Measurements from ENCODE around the gene DSN1.
A peak's percentile ranks its signal among the peaks of the same experiment; 100 is the strongest.

The DSN1 gene

GRCh38 chr20:36745927-36746659 lies 27.5 kb downstream of the DSN1 start, which contains the start of gene NDRG3:
Gene NDRG3, minus strand, starts transcription at chr20:36746090. Its CDS starts 24,355 bp downstream, at chr20:36721735.
- DNase-seq = peak; percentile 91

GRCh38 chr20:36745234-36745926 lies 28.2 kb downstream of the DSN1 start:
- DNase-seq = no peak

GRCh38 chr20:36744764-36745191 lies 28.8 kb downstream of the DSN1 start:
- DNase-seq = no peak

GRCh38 chr20:36744243-36744642 lies 29.3 kb downstream of the DSN1 start:
- DNase-seq = no peak

GRCh38 chr20:36742558-36742957 lies 31.0 kb downstream of the DSN1 start:
- DNase-seq = no peak

- no peak for DNase-seq
These were observed 32.5 kb downstream of the DSN1 start for GRCh38 chr20:36741072-36741471.

GRCh38 chr20:36737183-36737499 lies 36.4 kb downstream of the DSN1 start:
- no peak for DNase-seq

GRCh38 chr20:36736451-36737182 lies 36.9 kb downstream of the DSN1 start:
- no peak for DNase-seq

- no peak for DNase-seq
These were observed 41.1 kb downstream of the DSN1 start for GRCh38 chr20:36732456-36732855.

GRCh38 chr20:36728986-36729385 lies 44.6 kb downstream of the DSN1 start:
- DNase-seq = peak; percentile 19

- DNase-seq = no peak
These were observed 47.4 kb downstream of the DSN1 start for GRCh38 chr20:36726168-36726567.

- peak; percentile 11 for DNase-seq
These were observed 53.1 kb downstream of the DSN1 start for GRCh38 chr20:36720510-36720909.

GRCh38 chr20:36717657-36718056 lies 55.9 kb downstream of the DSN1 start:
- no peak for DNase-seq

- DNase-seq = no peak
These were observed 56.5 kb downstream of the DSN1 start for GRCh38 chr20:36717021-36717420.

- no peak for DNase-seq
These were observed 60.8 kb downstream of the DSN1 start for GRCh38 chr20:36712775-36713174.

GRCh38 chr20:36709126-36709525 lies 64.4 kb downstream of the DSN1 start:
- DNase-seq = no peak

- DNase-seq = no peak
These were observed 70.0 kb downstream of the DSN1 start for GRCh38 chr20:36703530-36703929.
